ENCODE data around the gene RTKN.
A peak's percentile ranks its signal among the peaks of the same experiment; 100 is the strongest.
"Not testable (repeated sequence)": the region's sequence is repeated elsewhere in the genome, so short reads cannot be mapped to it uniquely, and the experiment has no call there.

The RTKN gene
- total RNA-seq: 0.56 reads per million

- no peak for DNase-seq
Observed at GRCh38 chr2:74441690-74442482, at the start of gene RTKN. TSS of gene RTKN (minus strand) at chr2:74441937. CDS start at chr2:74441816, 121 bp downstream.

- DNase-seq: no peak
Observed at GRCh38 chr2:74489906-74490305, 48.2 kb upstream of the RTKN start.

GRCh38 chr2:74488643-74489481 is 47.1 kb upstream of the RTKN start:
- no peak for DNase-seq

GRCh38 chr2:74486141-74486540 is 44.4 kb upstream of the RTKN start:
- no peak for DNase-seq

GRCh38 chr2:74483675-74484164 is 42.0 kb upstream of the RTKN start:
- not testable (repeated sequence) for DNase-seq

- peak; percentile 92 for DNase-seq
Observed at GRCh38 chr2:74482801-74483674, 41.3 kb upstream of the RTKN start, which contains the start of the genes CCDC142 and TTC31. TSS of gene CCDC142 (minus strand) at chr2:74482998. CDS start at chr2:74482837, 161 bp downstream. TSS of gene TTC31 (plus strand) at chr2:74483081. CDS start at chr2:74483096, 15 bp downstream.

GRCh38 chr2:74481961-74482800 is 40.4 kb upstream of the RTKN start:
- peak; percentile 45 for DNase-seq

GRCh38 chr2:74481431-74481830 is 39.7 kb upstream of the RTKN start:
- DNase-seq: no peak

GRCh38 chr2:74474899-74475298 is 33.2 kb upstream of the RTKN start:
- no peak for DNase-seq

- DNase-seq: no peak
Observed at GRCh38 chr2:74474481-74474880, 32.7 kb upstream of the RTKN start.

- no peak for DNase-seq
Observed at GRCh38 chr2:74472945-74473258, 31.2 kb upstream of the RTKN start.

- peak; percentile 99 for DNase-seq
Observed at GRCh38 chr2:74472086-74472944, 30.6 kb upstream of the RTKN start, which contains the start of gene MRPL53. TSS of gene MRPL53 (minus strand) at chr2:74472680. CDS start at chr2:74472660, 20 bp downstream.

- no peak for DNase-seq
Observed at GRCh38 chr2:74471332-74472065, 29.8 kb upstream of the RTKN start.

- not testable (repeated sequence) for DNase-seq
Observed at GRCh38 chr2:74470742-74471141, 29.0 kb upstream of the RTKN start.

- DNase-seq: no peak
Observed at GRCh38 chr2:74464406-74464805, 22.7 kb upstream of the RTKN start.

GRCh38 chr2:74462786-74463105 is 21.0 kb upstream of the RTKN start:
- DNase-seq: no peak

- DNase-seq: no peak
Observed at GRCh38 chr2:74462054-74462785, 20.5 kb upstream of the RTKN start.

- DNase-seq: no peak
Observed at GRCh38 chr2:74461187-74462053, 19.7 kb upstream of the RTKN start.

Data from effector CD4-positive, alpha-beta T cell (primary cell).